NCI-H748 (cell line): ENCODE results near the gene PPP6C.

Experiments
- DNase-seq: peaks from one replicate; lab custom pipeline; 2025; ENCODE audit not compliant: unreplicated experiment; lab: John Stamatoyannopoulos, UW

PPP6C gene

DNA sequence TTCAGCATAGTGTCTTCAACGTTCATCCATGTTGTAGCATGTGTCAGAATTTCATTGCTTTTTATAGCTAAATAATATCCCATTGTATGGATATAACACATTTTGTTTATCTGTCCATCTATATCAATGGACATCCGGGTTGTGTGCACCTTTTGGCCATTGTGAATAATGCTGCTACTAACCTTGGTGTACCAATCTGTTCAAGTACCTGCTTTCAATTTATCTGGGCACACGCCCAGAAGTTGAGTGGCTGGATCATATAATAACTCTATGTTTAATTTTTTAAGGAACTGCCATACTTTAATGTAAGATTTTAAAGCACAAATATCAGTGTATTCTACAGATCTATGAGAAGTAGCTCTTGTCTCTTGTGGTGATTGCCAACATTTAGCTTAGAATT, 89.8 kb downstream of the PPP6C start:
- DNase-seq, result no peak
